Suprapubic skin (tissue), 4 donors: ENCODE measurements around the gene CAPN11.

ENCODE experiments used
- EP300 ChIP-seq: sonication (generic); formaldehyde crosslinking; IDR thresholded peaks from one replicate; pipeline ENCODE4 v1.6.1; 2017; ENCODE audit warnings: antibody characterized with exemption
- POLR2A ChIP-seq, 2 donors: fragments of 450-650 bp; IDR thresholded peaks; one replicate each; pipeline ENCODE4 v1.6.1; 2017; ENCODE audit warnings: antibody characterized with exemption in 2 of 2, mild to moderate bottlenecking in 2 of 2, moderate library complexity in 2 of 2
- POLR2AphosphoS5 ChIP-seq, 3 donors: sonication (generic); formaldehyde crosslinking; IDR thresholded peaks; one replicate each; pipeline ENCODE4 v1.6.1; 2017; ENCODE audit warnings: antibody characterized with exemption in 3 of 3
- TF ChIP-seq, protein P1 (sequence below), 2 donors: fragments of 200-600 bp in 1 of 2; fragments of 450-650 bp in 1 of 2; sonication (generic) in 1 of 2; IDR thresholded peaks; one replicate each; pipeline ENCODE4 v1.5.1; 2016 to 2019; ENCODE audit warnings: antibody characterized with exemption in 2 of 2, mild to moderate bottlenecking in 1 of 2, moderate library complexity in 1 of 2

DNA sequence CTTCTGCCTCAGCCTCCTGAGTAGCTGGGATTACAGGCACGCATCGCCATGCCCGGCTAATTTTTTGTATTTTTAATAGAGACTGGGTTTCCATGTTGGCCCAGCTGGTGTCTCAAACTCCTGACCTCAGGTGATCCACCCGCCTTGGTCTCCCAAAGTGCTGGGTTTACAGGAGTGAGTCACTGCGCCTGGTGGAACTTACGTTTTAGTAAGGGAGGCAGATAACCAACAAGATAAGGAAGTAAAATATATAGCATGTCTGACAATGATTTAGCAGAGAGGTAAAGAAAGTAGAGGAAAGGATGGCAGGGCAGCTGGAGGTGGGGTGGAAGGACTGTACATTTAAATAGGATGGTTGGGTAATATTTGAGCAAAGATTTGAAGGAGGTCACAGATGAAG lies 45.3 kb downstream of the CAPN11 start:
- TF ChIP-seq, protein P1, sequence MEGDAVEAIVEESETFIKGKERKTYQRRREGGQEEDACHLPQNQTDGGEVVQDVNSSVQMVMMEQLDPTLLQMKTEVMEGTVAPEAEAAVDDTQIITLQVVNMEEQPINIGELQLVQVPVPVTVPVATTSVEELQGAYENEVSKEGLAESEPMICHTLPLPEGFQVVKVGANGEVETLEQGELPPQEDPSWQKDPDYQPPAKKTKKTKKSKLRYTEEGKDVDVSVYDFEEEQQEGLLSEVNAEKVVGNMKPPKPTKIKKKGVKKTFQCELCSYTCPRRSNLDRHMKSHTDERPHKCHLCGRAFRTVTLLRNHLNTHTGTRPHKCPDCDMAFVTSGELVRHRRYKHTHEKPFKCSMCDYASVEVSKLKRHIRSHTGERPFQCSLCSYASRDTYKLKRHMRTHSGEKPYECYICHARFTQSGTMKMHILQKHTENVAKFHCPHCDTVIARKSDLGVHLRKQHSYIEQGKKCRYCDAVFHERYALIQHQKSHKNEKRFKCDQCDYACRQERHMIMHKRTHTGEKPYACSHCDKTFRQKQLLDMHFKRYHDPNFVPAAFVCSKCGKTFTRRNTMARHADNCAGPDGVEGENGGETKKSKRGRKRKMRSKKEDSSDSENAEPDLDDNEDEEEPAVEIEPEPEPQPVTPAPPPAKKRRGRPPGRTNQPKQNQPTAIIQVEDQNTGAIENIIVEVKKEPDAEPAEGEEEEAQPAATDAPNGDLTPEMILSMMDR (IDR thresholded peaks at IDR 0.05), result no peak
- TF ChIP-seq EP300, result no peak
- no peak for TF ChIP-seq POLR2A (IDR thresholded peaks at IDR 0.05)
- no peak for TF ChIP-seq POLR2AphosphoS5 (IDR thresholded peaks at IDR 0.05)
